DMS 273 (cell line): Measurements from ENCODE around the gene ACAP1.
"Not testable (repeated sequence)": the region's sequence is repeated elsewhere in the genome, so short reads cannot be mapped to it uniquely, and the experiment has no call there.

Experiments
- DNase-seq: peaks from one replicate; lab custom pipeline; 2025; ENCODE audit not compliant: unreplicated experiment; lab: John Stamatoyannopoulos, UW

ACAP1 gene

GRCh38 chr17:7328009-7328408 is 8.3 kb upstream of the ACAP1 start:
- DNase-seq = no peak

- peak; percentile 63 for DNase-seq
Observed at GRCh38 chr17:7328840-7329373, 7.4 kb upstream of the ACAP1 start, which contains the start of gene NEURL4. Gene NEURL4, minus strand, starts transcription at chr17:7329335. Its CDS starts 23 bp downstream, at chr17:7329312.

GRCh38 chr17:7329374-7329996 is 6.8 kb upstream of the ACAP1 start:
- peak; percentile 98 for DNase-seq

DNA sequence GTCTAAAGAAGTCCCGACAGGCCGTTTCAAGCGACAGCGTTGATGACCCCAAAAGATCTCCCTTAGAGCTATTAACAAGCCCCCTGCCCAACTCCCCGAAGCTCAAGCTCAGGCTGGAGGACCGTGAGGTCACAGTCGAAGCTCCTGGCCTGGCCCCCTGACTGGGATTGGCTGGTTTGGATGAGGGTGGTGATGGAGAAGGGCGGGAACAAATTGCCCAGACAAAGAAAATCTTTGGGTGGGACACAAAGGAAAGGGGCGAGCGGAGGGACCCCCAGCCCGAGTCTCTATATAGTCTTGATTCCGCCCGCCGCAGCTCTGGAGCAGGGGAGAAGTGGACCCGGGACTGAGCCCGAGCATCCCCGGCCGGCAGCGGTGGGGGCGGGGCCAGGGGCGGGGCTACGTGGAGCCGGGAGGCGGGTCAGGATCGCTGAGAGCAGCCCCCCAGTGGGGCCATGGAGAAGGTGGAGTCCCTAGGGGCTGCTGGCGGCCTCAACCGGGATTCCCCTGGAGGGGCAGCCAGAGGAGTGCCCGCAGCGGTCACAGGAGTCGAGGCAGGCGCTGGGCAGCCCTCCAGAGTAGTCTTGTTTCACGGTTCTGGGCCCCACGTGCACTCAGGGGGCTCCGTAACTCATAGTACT is 6.2 kb upstream of the ACAP1 start:
- DNase-seq = peak; percentile 84

GRCh38 chr17:7330638-7331015 is 5.7 kb upstream of the ACAP1 start:
- no peak for DNase-seq

- no peak for DNase-seq
Observed at GRCh38 chr17:7332111-7332510, 4.2 kb upstream of the ACAP1 start.

DNA sequence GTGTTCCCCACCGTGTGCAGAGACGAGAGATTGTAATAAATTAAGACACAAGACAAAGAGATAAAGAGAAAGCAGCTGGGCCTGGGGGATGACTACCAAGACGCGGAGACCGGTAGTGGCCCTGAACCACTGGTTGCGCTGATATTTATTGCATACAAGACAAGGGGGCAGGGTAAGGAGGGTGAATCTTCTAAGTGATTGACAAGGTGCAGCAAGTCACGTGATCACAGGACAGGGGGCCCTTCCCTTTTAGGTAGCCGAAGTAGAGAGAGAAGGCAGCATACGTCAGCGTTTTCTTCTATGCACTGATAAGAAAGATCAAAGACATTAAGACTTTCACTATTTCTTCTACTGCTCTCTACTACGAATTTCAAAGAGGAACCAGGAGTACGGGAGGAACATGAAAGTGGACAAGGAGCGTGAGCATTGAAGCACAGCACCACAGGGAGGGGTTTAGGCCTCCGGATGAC is 3.7 kb upstream of the ACAP1 start:
- DNase-seq = not testable (repeated sequence)

- no peak for DNase-seq
Observed at GRCh38 chr17:7334938-7335538, 1.3 kb upstream of the ACAP1 start.

- DNase-seq = not testable (repeated sequence)
Observed at GRCh38 chr17:7335765-7336164, 564 bp upstream of the ACAP1 start.

DNA sequence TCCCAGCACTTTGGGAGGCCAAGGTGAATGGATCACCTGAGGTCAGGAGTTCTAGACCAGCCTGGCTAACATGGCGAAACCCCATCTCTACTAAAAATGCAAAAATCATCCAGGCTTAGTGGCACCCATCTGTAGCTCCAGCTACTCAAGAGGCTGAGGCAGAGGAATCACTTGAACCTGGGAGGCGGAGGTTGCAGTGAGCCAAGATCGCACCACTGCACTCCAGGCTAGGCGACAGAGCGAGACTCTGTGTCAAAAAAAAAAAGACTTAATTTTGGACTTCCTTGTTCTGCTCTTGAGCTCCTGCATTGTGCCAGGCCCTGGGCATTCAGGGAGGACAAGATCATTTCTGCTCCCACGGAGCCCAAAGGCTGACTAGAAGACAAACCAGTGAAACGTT is 1.3 kb downstream of the ACAP1 start:
- not testable (repeated sequence) for DNase-seq

DNA sequence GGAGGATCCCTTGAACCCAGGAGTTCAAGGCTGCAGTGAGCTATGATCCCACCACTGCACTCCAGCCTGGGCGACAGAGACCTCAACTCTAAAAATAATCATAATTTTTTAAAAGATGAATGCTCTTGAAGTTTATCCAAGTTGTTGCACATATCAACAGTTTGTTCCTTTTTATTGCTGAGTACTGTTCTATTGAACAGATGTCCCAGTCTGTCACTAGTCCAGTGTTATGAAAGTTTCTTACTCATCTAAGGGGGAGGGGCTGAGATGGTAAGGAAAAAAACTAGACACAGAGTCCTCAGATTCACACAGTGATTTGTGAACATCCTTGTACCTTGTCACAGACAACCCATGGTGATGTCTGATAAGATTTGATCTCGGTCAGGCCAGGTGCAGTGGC is 3.9 kb downstream of the ACAP1 start:
- peak; percentile 17 for DNase-seq

GRCh38 chr17:7341842-7342241 is 5.5 kb downstream of the ACAP1 start:
- DNase-seq = no peak

DNA sequence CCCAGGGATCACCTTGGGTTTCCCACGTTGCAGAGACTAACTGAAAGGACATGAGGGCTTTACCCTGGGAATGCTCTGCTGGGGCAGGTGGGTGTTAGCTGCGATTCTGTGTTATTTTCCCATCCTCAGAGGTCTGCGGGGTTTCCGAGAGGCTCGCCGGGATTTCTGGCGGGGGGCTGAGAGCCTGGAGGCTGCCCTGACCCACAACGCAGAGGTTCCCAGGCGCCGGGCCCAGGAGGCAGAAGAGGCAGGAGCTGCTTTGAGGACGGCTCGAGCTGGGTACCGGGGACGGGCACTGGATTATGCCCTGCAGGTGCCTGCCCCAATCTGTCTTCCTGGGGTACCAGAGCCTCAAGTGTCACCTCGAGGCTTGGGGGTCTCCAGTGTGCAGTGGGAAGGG is 6.9 kb downstream of the ACAP1 start:
- no peak for DNase-seq

GRCh38 chr17:7346761-7347614 is 10.7 kb downstream of the ACAP1 start:
- no peak for DNase-seq

DNA sequence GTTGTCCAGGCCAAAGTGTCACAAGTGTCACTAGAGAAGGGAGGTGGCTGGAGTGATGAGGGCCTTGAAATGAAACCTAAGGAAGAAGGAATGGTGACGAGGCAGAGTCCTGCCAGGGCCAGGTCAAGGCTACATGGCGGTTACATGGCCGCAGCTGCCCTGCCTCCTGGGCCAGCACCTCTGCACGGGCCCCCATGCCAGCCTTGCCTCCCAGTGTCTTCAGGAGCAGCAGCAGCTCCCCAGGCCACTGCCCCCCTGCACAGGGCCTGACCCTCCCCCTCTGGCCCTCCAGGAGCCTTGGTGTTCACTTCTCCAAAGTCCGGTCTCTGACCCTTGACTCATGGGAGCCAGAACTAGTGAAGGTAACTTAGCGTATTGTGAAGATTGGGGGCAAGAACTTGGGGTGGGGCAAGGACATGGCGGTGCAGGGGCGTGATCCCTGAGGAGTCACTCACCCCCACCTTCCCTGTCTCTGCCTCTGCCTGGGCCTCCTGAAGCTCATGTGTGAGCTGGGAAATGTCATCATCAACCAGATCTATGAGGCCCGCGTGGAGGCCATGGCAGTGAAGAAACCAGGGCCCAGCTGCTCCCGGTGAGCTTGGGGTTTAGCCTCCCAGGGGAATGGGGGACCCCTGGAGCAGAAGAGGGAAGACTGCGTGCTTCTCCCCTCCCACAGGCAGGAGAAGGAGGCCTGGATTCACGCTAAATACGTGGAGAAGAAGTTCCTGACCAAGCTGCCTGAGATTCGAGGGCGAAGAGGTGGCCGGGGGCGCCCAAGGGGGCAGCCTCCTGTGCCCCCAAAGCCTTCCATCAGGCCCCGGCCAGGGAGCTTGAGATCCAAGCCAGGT is 11.5 kb downstream of the ACAP1 start:
- no peak for DNase-seq

GRCh38 chr17:7348478-7349242 is 12.3 kb downstream of the ACAP1 start:
- peak; percentile 18 for DNase-seq

- DNase-seq = peak; percentile 70
Observed at GRCh38 chr17:7351665-7352502, 15.6 kb downstream of the ACAP1 start, which contains the start of gene KCTD11. Gene KCTD11, plus strand, starts transcription at chr17:7352162.

DNA sequence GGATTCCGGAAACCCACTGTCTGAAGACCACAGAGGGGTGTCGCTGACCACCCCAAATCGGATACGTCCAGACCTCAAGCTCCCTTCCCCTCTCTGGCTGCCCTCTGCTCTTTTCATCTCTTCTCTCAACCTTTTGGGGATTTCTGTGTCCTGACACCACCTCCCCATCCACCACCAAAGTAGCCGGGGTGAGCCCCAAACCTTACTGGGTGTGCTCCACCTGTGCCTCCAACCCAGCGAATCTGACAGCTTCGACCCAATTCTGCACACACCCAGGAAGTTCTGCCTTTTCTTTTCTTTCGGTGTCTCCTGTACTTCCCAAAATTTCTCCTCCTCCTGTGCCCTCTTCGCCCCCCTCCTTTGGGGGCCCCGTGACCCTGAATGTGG is 16.2 kb downstream of the ACAP1 start:
- no peak for DNase-seq
